Endothelial cell of umbilical vein (primary cell): Measurements from ENCODE around the gene RBM33. TPM values are rescaled to one million over a fixed set of nuclear protein-coding genes. Genes with fewer than 3 reads are reported as not detected.

Experiments
- BruUV-seq: library from RNA; stranded (reverse); fragments of 400-500 nt; replicated peaks from 2 replicates; lab custom pipeline; 2021; lab: Mats Ljungman, UMichigan
- CTCF ChIA-PET: fragments of 300-600, 350-600 bp; sonication (Branson Sonifier 250); formaldehyde crosslinking; loops from one replicate; lab custom pipeline; 2021; ENCODE audit warnings: antibody characterized with exemption, inconsistent platforms; lab: Charles Lee
- POLR2A ChIA-PET: fragments of 300-600, 350-600 bp; sonication (Branson Sonifier 250); formaldehyde crosslinking; loops from one replicate; lab custom pipeline; 2021; ENCODE audit warnings: antibody characterized with exemption, inconsistent platforms; lab: Charles Lee
- DNase-seq: peaks from one replicate; pipeline ENCODE4 v3.0.0-alpha.2; 2011; ENCODE audit warnings: low read depth, low spot score
- FAIRE-seq: peaks from 2 replicates; lab custom pipeline; 2011; peaks lifted over from hg19 to GRCh38; lab: Jason Lieb, UNC
- H2AFZ ChIP-seq: 2 replicates; pipeline ENCODE4 v1.6.0; 2012; ENCODE audit warnings: low read depth, low read length, control low read depth, inconsistent platforms
- H3K27ac ChIP-seq: 2 replicates; pipeline ENCODE4 v1.5.1; 2011; ENCODE audit warnings: low read depth, mild to moderate bottlenecking, control low read depth, low read length, moderate library complexity; ENCODE audit not compliant: insufficient read depth
- H3K27me3 ChIP-seq, 2 experiments: 2 replicates each; pipeline versions ENCODE4 v1.6.0 to v1.6.1; 2011; ENCODE audit warnings: low read length in 2 of 2, mixed read lengths in 1 of 2; ENCODE audit not compliant: control insufficient read depth in 2 of 2, insufficient read depth in 2 of 2
- H3K36me3 ChIP-seq, 2 experiments: 2 replicates in 1 of 2; 3 replicates in 1 of 2; pipeline ENCODE4 v1.5.1; 2011; ENCODE audit warnings: low read length in 2 of 2, mild to moderate bottlenecking in 1 of 2, moderate library complexity in 1 of 2; ENCODE audit not compliant: control insufficient read depth in 2 of 2, insufficient read depth in 2 of 2; ENCODE audit errors: extremely low read depth in 1 of 2
- H3K4me1 ChIP-seq: 3 replicates; pipeline ENCODE4 v1.5.1; 2011; ENCODE audit warnings: mild to moderate bottlenecking, low read length; ENCODE audit not compliant: control insufficient read depth, insufficient read depth; ENCODE audit errors: extremely low read depth
- H3K4me2 ChIP-seq: 2 replicates; pipeline ENCODE4 v1.6.1; 2011; ENCODE audit warnings: low read length, control low read depth, mixed read lengths; ENCODE audit not compliant: insufficient read depth
- H3K4me3 ChIP-seq, 3 experiments: fragments of 200-600 bp in 1 of 3; sonication (generic), shearing (Covaris generic) in 1 of 3; replicated peaks in 1 of 3; 2 replicates each; pipeline ENCODE4 v1.5.1; 2011 to 2016; ENCODE audit warnings: control low read depth in 3 of 3, low read length in 3 of 3, mild to moderate bottlenecking in 2 of 3, inconsistent platforms in 1 of 3, low read depth in 1 of 3, moderate library complexity in 1 of 3; ENCODE audit not compliant: insufficient read depth in 1 of 3
- H3K79me2 ChIP-seq: 2 replicates; pipeline ENCODE4 v1.6.0; 2012; ENCODE audit warnings: low read length, inconsistent platforms; ENCODE audit not compliant: control insufficient read depth, insufficient read depth
- H3K9ac ChIP-seq: replicated peaks from 2 replicates; pipeline ENCODE3; 2011; ENCODE audit warnings: low read length, control low read depth; ENCODE audit not compliant: insufficient read depth; ENCODE audit errors: extremely low read depth
- H3K9me1 ChIP-seq: replicated peaks from 3 replicates; pipeline ENCODE4 v1.6.0; 2011; ENCODE audit warnings: mild to moderate bottlenecking, low read length; ENCODE audit not compliant: control insufficient read depth, insufficient read depth; ENCODE audit errors: extremely low read depth
- H3K9me3 ChIP-seq: replicated peaks from 2 replicates; pipeline ENCODE4 v1.5.1; 2012; ENCODE audit warnings: low read length, inconsistent platforms; ENCODE audit not compliant: control insufficient read depth, insufficient read depth
- H4K20me1 ChIP-seq: replicated peaks from 2 replicates; pipeline ENCODE3; 2011; ENCODE audit warnings: mild to moderate bottlenecking, low read length; ENCODE audit not compliant: control insufficient read depth, insufficient read depth; ENCODE audit errors: extremely low read depth
- CTCF ChIP-seq, 2 donors: IDR thresholded peaks; 1 replicate in 1 of 2; 2 replicates in 1 of 2; pipeline ENCODE4 v1.5.1; 2011; ENCODE audit warnings: low read length in 2 of 2, mild to moderate bottlenecking in 2 of 2, moderate library complexity in 2 of 2, control low read depth in 1 of 2, inconsistent platforms in 1 of 2, low read depth in 1 of 2; ENCODE audit not compliant: insufficient read depth in 1 of 2; ENCODE audit errors: extremely low read depth in 1 of 2
- EZH2 ChIP-seq: IDR thresholded peaks from 2 replicates; pipeline ENCODE4 v1.6.1; 2012; ENCODE audit warnings: borderline replicate concordance, low read depth, mild to moderate bottlenecking, moderate library complexity, low read length, inconsistent platforms; ENCODE audit not compliant: severe bottlenecking
- FOS ChIP-seq: IDR thresholded peaks from 2 replicates; pipeline ENCODE4 v1.6.1; 2011; ENCODE audit warnings: mild to moderate bottlenecking, low read length, moderate library complexity, borderline replicate concordance; ENCODE audit not compliant: insufficient read depth
- GATA2 ChIP-seq: IDR thresholded peaks from 2 replicates; pipeline ENCODE4 v1.7.0; 2011; ENCODE audit warnings: low read depth, mild to moderate bottlenecking, moderate library complexity, mixed read lengths, low read length; ENCODE audit not compliant: insufficient read length, insufficient read depth
- JUN ChIP-seq: IDR thresholded peaks from 2 replicates; pipeline ENCODE4 v1.6.1; 2011; ENCODE audit warnings: borderline replicate concordance, low read depth; ENCODE audit not compliant: insufficient read length, insufficient read depth
- MAX ChIP-seq: IDR thresholded peaks from 2 replicates; pipeline ENCODE4 v1.6.1; 2011; ENCODE audit not compliant: insufficient read depth, insufficient read length
- MYC ChIP-seq: IDR thresholded peaks from one replicate; pipeline ENCODE4 v1.6.1; 2011; ENCODE audit warnings: mild to moderate bottlenecking, low read depth, low read length
- POLR2A ChIP-seq: IDR thresholded peaks from 2 replicates; pipeline ENCODE4 v1.6.1; 2012; ENCODE audit warnings: low read depth, mild to moderate bottlenecking, control low read depth, low read length
- POLR2AphosphoS5 ChIP-seq: IDR thresholded peaks from 2 replicates; pipeline ENCODE4 v1.6.1; 2012; ENCODE audit warnings: low read depth, mild to moderate bottlenecking, control low read depth, low read length, moderate library complexity; ENCODE audit not compliant: insufficient read depth
- dilution Hi-C: fragments of 300-500 bp; cut with MboI; formaldehyde crosslinking; loops from one replicate; pipeline ENCODE4 v1.15.0; 2019; ENCODE audit warnings: low sequenced_read_pairs; ENCODE audit not compliant: extremely low pct_ligation_motif_present
- intact Hi-C: fragments of 100-400 bp; cut with micrococcal nuclease; formaldehyde crosslinking; loops from one replicate; pipeline ENCODE4 v1.10.0; 2022
- polyA plus RNA-seq, 4 experiments: library from polyadenylated mRNA; depleted of rRNA in 3 of 4; stranded (reverse) in 3 of 4; unstranded in 1 of 4; fragments of >200 nt; gene quantifications; 2 replicates each; pipeline versions ENCODE4 v1.2.1 to v1.2.3, GENCODE V29; 2011 to 2012; ENCODE audit warnings: missing spikeins in 1 of 4
- total RNA-seq: library from RNA; stranded (reverse); gene quantifications from 2 replicates; pipeline ENCODE4 v1.2.3, GENCODE V29; 2021

RBM33 gene
- total and polyA plus RNA-seq, 2 donors (not counting 3 experiments of a cell fraction or from before 2014, with no cell fraction given) = 16.2 to 68.2 TPM

- no TSS peak for BruUV-seq
- peaks cover 13% of the 10 kb centered on the region for H3K4me1 ChIP-seq
- no peak overlapping the region for H3K4me3 ChIP-seq
- H3K36me3 ChIP-seq = no peaks in the 10 kb centered on the region
- H3K9ac ChIP-seq = no peak overlapping the region
- no peaks in the 10 kb centered on the region for H3K9me1 ChIP-seq
- dilution Hi-C loops = no loop called here
- no peak overlapping the region for H3K27ac ChIP-seq
- POLR2A ChIA-PET = no interaction called here
- TF ChIP-seq EZH2 (no peak), POLR2A (no peak), FOS (no peak), MAX (no peak), CTCF (IDR thresholded peaks at IDR 0.05; ENCODE audit: extremely low read depth in 1 of 2, insufficient read depth in 1 of 2, low read depth in 1 of 2, low read length in 2 of 2) (no peak), GATA2 (no peak), JUN (no peak), MYC (no peak), POLR2AphosphoS5 (no peak)
- DNase-seq (no peak), FAIRE-seq (no peak)
- no peaks in the 10 kb centered on the region for H3K79me2 ChIP-seq
- H3K27me3 ChIP-seq = peaks cover 12 to 28% of the 10 kb centered on the region in 2 experiments
- intact Hi-C loops = loop anchor here (10.0 kb wide), 1 partner anchor 596 kb away; no protein-coding TSS in a partner anchor
- no peak overlapping the region for H3K4me2 ChIP-seq
- no peaks in the 10 kb centered on the region for H3K9me3 ChIP-seq
- H2AFZ ChIP-seq = no peak overlapping the region
- H4K20me1 ChIP-seq = no peaks in the 10 kb centered on the region
- CTCF ChIA-PET = no interaction called here
Observed at GRCh38 chr7:155800301-155800700, 155.8 kb downstream of the RBM33 start.
